Coronary artery (tissue), 2 donors: ENCODE results near the gene PRPF39.

Experiments used
- DNase-seq: peaks from one replicate; pipeline ENCODE4 v3.0.0-alpha.2; 2017; ENCODE audit warnings: low spot score
- H3K27ac ChIP-seq, 2 donors: fragments of 200-600 bp; sonication (generic); one replicate each; pipeline ENCODE4 v1.5.1; 2016 to 2019
- H3K4me3 ChIP-seq: fragments of 200-600 bp; sonication (generic); 2 replicates; pipeline ENCODE4 v1.5.1; 2016; ENCODE audit warnings: mild to moderate bottlenecking, moderate library complexity
- TF ChIP-seq, protein P1 (sequence below): fragments of 200-600 bp; sonication (generic); IDR thresholded peaks from one replicate; pipeline ENCODE4 v1.5.1; 2019; ENCODE audit warnings: antibody characterized with exemption

PRPF39 gene

DNA sequence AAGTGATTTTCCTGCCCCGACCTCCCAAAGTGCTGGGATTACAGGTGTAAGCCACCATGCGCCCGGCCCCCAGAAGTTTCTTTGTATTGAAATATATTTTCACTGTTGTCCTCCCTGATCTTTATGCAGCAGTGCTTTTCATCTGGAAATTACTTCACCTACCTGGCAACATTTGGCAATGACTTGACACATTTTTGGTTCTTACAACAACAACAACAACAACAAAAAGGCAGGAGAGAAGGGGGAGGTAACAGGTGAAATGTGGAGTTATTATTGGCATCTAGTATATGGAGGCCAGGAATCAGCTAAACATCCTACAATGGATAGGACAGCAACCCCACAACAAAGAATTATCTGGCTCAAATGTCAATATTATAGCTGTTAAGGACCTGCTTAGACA is 65.7 kb downstream of the PRPF39 start:
- H3K4me3 ChIP-seq, result no peak overlapping the region
- TF ChIP-seq, protein P1, sequence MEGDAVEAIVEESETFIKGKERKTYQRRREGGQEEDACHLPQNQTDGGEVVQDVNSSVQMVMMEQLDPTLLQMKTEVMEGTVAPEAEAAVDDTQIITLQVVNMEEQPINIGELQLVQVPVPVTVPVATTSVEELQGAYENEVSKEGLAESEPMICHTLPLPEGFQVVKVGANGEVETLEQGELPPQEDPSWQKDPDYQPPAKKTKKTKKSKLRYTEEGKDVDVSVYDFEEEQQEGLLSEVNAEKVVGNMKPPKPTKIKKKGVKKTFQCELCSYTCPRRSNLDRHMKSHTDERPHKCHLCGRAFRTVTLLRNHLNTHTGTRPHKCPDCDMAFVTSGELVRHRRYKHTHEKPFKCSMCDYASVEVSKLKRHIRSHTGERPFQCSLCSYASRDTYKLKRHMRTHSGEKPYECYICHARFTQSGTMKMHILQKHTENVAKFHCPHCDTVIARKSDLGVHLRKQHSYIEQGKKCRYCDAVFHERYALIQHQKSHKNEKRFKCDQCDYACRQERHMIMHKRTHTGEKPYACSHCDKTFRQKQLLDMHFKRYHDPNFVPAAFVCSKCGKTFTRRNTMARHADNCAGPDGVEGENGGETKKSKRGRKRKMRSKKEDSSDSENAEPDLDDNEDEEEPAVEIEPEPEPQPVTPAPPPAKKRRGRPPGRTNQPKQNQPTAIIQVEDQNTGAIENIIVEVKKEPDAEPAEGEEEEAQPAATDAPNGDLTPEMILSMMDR, result no peak
- H3K27ac ChIP-seq, result no peak overlapping the region
- no peak for DNase-seq

DNA sequence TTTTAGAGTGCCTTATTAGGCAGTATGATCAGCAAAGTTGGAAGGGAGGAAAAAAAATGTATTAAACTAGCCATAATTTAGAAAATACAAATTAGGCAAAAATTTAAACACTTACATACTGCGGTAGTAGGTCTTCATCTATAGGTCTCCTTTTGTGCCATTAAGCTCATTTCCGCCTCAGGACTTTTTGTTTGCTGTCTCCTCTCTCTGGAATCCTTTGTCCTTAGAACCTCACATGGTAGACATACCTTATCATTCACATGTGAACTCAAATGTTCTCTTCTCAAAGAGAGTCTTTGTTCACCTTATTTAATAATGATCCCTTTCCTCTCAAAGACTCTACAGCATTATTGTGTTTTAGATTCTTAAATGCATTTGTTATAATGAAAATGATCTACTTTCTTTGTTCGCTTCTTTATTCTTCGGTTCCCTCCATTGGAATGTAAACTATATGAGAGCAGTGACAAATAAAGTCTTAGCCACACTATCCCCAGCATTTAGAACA is 66.5 kb downstream of the PRPF39 start:
- Histone ChIP-seq H3K4me3 (no peak overlapping the region), H3K27ac (no peak overlapping the region)
- TF ChIP-seq, protein P1, result no peak
- no peak for DNase-seq

DNA sequence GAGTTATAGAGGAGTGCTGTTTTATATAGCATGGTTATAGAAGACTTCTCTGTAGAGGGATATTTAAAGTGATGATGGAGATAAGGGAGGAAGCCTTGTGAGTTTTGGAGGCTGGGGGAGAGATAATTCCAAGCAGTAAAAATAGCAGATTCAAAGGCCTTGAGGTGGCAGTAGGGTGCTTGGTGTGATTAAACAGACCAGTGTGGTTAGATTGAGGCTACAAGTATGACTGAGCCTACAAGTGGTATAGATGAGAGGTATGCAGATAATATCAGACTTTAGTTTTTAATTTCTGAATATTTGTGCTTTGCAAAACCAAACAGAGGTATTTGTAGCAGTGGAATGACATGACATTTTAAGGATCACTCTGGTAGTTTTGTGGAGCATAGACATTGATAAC is 72.2 kb downstream of the PRPF39 start:
- TF ChIP-seq, protein P1, result no peak
- Histone ChIP-seq H3K27ac (no peak overlapping the region), H3K4me3 (no peak overlapping the region)
- DNase-seq, result no peak
